HG03457 (cell line): ENCODE measurements around the gene CHRNA9.

Experiments
- ATAC-seq: cut with Tn5 transposase; IDR thresholded peaks from one replicate; pipeline ENCODE4 v1.9.1; 2021; ENCODE audit warnings: moderate number of reproducible peaks; ENCODE audit not compliant: unreplicated experiment

CHRNA9 gene

GRCh38 chr4:40337051-40337450, 1.9 kb downstream of the CHRNA9 start:
- no peak for ATAC-seq

GRCh38 chr4:40337523-40337922, 2.4 kb downstream of the CHRNA9 start:
- no peak for ATAC-seq

- no peak for ATAC-seq
Observed at GRCh38 chr4:40340030-40340429, 4.9 kb downstream of the CHRNA9 start.

- no peak for ATAC-seq
Observed at GRCh38 chr4:40347472-40347871, 12.3 kb downstream of the CHRNA9 start.

GRCh38 chr4:40348000-40348399, 12.9 kb downstream of the CHRNA9 start:
- ATAC-seq, result no peak

GRCh38 chr4:40349561-40350198, 14.5 kb downstream of the CHRNA9 start:
- ATAC-seq, result no peak

GRCh38 chr4:40350627-40351227, 15.6 kb downstream of the CHRNA9 start:
- ATAC-seq, result no peak

- no peak for ATAC-seq
Observed at GRCh38 chr4:40354158-40354557, 19.0 kb downstream of the CHRNA9 start.

GRCh38 chr4:40355131-40355530, 20.0 kb downstream of the CHRNA9 start:
- no peak for ATAC-seq

- ATAC-seq, result no peak
Observed at GRCh38 chr4:40357738-40358137, 22.6 kb downstream of the CHRNA9 start.

- ATAC-seq, result no peak
Observed at GRCh38 chr4:40361338-40361737, 26.2 kb downstream of the CHRNA9 start.

GRCh38 chr4:40363382-40363920, 28.3 kb downstream of the CHRNA9 start:
- ATAC-seq, result no peak

- no peak for ATAC-seq
Observed at GRCh38 chr4:40363945-40364344, 28.8 kb downstream of the CHRNA9 start.

- no peak for ATAC-seq
Observed at GRCh38 chr4:40365766-40366165, 30.6 kb downstream of the CHRNA9 start.

- ATAC-seq, result no peak
Observed at GRCh38 chr4:40367451-40367850, 32.3 kb downstream of the CHRNA9 start.

GRCh38 chr4:40369437-40370274, 34.5 kb downstream of the CHRNA9 start:
- ATAC-seq, result no peak

GRCh38 chr4:40372651-40373050, 37.5 kb downstream of the CHRNA9 start:
- ATAC-seq, result no peak

GRCh38 chr4:40373636-40374035, 38.5 kb downstream of the CHRNA9 start:
- no peak for ATAC-seq

GRCh38 chr4:40375095-40375494, 40.0 kb downstream of the CHRNA9 start:
- ATAC-seq, result no peak

- no peak for ATAC-seq
Observed at GRCh38 chr4:40375620-40376019, 40.5 kb downstream of the CHRNA9 start.

- ATAC-seq, result no peak
Observed at GRCh38 chr4:40377512-40378365, 42.6 kb downstream of the CHRNA9 start.
